GM18520 (cell line): ENCODE measurements around the gene CTDSP1.

Experiments
- ATAC-seq: cut with Tn5 transposase; IDR thresholded peaks from one replicate; pipeline ENCODE4 v1.9.1; 2021; ENCODE audit not compliant: unreplicated experiment

The CTDSP1 gene, protein sequence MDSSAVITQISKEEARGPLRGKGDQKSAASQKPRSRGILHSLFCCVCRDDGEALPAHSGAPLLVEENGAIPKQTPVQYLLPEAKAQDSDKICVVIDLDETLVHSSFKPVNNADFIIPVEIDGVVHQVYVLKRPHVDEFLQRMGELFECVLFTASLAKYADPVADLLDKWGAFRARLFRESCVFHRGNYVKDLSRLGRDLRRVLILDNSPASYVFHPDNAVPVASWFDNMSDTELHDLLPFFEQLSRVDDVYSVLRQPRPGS

DNA sequence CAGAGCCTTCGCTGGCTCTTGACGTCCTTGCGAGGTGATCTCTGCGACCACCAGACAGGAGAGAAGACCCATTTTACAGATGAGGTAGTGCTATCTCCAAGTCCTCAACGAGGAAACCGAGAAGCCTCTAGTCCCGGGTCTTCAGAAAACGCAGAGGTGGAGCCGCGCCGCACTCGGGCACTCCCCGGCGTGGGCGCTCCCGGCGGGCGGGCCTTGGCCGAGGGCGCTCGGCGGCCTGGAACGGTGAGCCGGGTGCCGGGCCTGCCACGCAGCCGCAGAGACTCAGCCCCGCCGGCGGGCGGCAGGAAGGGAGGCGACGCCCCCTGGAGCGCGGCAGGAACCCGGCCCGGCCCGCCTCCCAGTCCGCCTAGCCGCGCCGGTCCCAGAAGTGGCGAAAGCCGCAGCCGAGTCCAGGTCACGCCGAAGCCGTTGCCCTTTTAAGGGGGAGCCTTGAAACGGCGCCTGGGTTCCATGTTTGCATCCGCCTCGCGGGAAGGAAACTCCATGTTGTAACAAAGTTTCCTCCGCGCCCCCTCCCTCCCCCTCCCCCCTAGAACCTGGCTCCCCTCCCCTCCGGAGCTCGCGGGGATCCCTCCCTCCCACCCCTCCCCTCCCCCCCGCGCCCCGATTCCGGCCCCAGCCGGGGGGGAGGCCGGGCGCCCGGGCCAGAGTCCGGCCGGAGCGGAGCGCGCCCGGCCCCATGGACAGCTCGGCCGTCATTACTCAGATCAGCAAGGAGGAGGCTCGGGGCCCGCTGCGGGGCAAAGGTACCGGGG, at the start of gene CTDSP1:
TSS of gene CTDSP1 (plus strand) at position 478 of the 776 bp plus-strand sequence. CDS start at position 701, 223 bp downstream.
- ATAC-seq: peak; percentile 33

- ATAC-seq: no peak
These were observed 45.6 kb upstream of the CTDSP1 start for GRCh38 chr2:218354045-218354444.

DNA sequence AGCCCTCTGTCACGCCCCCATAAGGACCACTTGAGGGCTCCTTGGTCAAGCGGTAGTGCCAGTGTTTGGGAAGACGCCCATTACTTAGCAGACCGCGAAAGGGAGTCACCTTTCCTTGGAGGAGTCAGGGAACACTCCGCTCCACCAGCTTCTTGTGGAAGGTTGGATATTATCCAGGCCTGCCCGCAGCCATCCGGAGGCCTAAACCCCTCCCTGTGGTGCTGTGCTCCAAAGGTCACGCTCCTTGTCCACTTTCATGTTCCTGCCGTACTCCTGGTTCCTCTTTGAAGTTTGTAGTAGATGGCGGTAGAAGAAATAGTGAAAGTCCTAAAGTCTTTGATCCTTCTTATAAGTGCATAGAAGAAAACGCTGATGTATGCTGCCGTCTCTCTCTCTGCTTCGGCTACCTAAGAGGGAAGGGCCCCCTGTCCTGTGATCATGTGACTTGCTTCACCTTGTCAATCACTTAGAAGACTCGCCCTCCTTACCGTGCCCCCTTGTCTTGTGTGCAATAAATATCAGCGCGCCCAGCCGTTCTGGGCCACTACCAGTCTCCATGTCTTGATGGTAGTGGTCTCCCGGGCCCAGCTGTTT, 44.7 kb upstream of the CTDSP1 start:
- ATAC-seq: no peak

- ATAC-seq: no peak
These were observed 42.2 kb upstream of the CTDSP1 start for GRCh38 chr2:218357236-218358177.

DNA sequence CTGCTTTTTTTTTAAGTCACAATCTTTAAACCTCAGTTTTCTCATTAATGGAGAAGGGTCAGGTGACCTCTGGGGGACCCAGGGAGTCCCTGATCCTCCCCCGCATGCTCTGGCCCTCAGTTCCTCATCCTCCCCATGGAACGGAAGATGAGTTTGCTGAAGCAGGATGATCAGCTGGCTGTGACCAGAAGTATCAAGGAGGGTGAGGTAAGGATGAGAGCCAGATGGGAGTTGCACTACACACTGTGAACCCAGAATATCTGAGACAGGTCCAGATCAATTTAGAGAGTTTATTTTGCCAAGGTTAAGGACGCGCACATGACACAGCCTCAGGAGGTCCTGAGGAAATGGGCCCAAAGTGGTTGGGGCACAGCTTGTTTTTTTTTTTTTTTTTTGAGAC, 39.2 kb upstream of the CTDSP1 start:
- no peak for ATAC-seq

- no peak for ATAC-seq
These were observed 37.1 kb upstream of the CTDSP1 start for GRCh38 chr2:218362606-218363005.

DNA sequence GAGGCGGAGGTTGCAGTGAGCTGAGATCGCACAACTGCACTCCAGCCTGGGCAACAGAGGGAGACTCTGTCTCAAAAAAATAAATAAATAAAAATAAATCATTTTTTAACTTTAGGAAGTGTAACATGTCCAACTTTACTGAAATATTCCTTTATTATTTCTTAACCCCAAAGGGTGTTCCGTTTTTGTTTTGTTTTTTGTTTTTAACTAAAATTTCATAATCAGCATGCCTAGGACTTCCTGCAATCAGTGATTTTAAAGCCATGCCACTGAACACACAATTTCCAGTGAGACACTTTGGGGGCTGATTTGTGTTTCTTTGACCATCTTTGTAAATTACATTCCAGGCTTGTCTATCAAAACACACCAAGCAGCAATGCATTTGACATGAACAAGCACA, 35.9 kb upstream of the CTDSP1 start:
- no peak for ATAC-seq

DNA sequence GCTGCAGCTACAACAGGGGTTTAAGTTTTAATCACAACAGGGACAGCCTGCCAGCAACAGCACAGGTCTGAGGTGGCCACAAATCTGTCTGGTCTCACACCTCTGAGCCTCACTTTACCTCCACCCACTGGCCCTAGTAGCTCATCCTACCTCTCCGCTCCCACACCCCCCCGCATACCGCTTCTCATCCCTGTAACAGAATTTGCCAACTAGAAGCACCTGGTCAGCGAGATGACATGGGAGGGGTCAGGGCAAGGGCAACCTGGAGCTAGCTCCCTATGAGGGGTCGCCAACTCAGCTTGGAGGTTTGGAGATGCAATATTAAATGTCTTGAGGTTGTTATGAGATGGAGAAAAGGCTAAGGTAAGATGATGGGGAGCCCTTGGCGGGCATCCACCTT, 35.5 kb upstream of the CTDSP1 start:
- no peak for ATAC-seq

GRCh38 chr2:218366621-218367414, 32.9 kb upstream of the CTDSP1 start:
- ATAC-seq: no peak

DNA sequence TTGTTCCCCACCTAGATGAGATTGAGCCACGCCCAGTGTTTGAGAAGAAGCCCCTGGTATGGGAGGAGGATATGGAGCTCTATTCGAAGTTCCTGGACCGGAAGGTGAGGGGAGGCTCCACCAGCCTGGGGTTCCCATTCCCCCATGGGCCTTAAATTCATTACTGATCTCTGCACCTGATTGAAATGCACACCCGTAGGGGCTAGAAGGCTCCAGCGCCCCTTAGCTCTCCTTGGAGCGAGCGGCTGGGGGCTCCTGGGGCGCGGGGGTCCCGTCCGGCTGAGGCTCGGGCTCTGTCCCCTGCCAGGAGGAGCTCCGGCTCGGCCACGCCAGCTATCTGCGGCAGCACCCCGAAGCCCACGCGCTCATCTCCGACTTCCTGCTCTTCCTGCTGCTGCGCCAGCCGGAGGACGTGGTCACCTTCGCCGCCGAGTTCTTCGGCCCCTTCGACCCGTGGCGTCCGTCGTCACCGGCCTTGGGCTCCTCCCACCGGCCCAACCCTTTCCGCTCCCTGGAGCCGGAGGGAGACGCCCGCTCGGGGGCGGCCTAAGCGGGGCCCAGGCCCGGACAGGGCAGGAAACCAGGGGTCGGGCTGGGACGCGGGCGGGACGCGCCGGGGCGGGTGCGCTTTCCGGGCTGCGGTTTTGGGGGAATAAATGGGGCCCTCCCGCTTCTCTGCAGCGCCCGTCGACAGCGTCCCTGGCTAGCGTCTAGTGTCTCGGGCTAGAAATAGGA, 32.1 kb upstream of the CTDSP1 start:
- ATAC-seq: peak; percentile 87

DNA sequence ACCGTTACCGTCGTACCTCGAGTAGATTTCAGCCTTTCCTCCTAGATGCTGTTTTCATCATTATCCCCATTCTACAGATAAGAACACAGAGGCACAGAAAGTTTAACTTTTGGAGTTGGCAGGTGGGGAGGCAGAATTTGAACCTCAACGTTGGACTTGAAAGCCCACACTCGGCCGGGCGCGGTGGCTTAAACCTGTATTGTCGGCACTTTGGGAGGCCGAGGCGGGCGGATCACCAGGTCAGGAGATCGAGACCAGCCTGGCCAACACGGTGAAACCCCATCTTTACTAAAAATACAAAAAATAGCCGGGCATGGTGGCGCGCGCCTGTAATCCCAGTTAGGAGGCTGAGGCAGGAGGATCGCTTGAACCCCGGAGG, 31.5 kb upstream of the CTDSP1 start:
- no peak for ATAC-seq

DNA sequence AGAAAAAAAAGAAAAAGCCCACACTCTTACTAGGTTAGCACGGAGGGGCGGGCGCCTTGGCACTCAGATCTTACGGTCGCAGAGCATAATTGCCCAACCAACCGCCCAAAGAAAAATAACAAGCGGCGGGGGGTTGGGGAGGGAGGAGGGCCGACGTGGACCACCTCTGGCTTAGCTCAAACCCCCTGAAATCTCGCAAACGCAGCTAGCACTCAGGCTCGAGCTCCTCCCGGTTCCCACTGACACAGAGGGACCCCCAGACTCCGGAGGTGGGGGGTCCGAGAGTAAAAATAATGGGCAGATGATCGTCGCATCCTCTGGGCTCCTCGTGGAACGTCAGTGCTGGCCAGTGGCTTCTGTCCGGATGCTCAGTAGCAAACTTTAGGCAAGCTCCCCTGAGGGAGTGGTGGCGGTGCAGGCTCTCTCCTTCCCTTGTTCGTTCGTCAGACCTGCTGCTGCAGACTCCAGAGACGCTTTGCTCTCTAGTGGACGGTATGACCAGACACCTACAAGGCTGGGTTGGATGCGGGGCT, 31.0 kb upstream of the CTDSP1 start:
- no peak for ATAC-seq

DNA sequence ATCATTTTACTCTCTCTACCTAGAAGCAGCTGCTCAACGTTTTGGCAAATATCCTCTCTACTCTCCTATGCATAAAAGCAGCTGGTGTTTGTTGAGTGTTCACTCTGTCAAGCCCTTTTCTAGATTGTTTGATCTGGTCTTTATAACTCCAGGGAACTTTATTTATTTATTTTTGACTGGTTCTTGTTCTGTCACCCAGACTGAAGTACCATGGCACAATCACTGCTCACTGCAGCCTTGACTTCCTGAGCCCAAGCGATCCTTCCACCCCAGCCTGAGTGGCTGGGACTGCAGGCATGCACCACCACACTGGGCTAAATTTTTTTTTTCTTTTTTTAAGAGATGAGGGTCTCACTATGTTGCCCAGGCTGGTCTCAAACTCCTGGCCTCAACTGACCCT, 30.3 kb upstream of the CTDSP1 start:
- no peak for ATAC-seq

DNA sequence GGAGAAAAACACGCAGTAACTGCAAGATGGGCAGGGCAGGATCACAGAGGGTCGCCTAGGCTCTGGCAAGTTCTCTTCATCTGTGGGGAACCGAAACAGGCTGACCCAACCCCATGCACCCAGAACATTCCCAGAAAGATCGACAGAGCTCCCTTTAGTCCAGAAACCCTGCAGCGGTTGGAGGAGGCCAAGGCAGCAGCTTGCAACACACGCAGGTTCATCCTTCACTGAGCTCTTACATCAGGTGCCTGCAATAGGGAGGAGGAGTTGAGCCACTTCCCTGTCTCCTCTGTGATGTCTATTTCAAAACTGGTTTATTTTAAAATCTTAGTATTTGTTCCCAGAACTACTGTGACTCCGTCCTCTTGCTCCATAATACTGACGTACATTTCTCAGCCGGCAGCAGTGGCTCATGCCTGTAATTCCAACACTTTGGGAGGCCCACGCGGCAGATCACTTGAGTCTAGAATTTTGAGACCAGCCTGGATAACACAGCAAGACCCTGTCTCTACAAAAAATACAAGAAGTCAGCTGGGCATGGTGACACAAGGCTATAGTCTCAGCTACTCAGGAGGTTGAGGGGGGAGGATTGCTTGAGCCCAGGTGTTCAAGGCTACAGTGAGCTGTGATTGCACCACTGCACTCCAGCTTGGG, 29.1 kb upstream of the CTDSP1 start:
- no peak for ATAC-seq

GRCh38 chr2:218371983-218372350, 27.7 kb upstream of the CTDSP1 start:
- ATAC-seq: no peak

DNA sequence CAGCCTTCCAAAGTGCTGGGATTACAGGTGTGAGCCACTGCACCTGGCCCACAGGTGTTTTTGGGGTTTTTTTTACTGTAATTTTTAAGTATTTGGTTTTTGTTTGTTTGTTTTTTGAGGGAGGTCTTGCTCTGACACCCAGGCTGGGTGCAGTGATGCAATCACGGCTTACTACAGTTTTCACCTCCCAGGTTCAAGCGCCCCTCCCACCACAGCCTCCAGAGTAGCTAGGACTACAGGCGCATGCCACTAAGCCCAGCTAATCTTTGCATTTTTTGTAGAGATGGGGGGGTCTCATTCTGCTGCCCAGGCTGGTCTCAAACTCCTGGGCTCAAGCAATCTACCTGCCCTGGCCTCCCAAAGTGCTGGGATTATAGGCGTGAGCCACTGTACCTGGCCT, 24.9 kb upstream of the CTDSP1 start:
- ATAC-seq: no peak

DNA sequence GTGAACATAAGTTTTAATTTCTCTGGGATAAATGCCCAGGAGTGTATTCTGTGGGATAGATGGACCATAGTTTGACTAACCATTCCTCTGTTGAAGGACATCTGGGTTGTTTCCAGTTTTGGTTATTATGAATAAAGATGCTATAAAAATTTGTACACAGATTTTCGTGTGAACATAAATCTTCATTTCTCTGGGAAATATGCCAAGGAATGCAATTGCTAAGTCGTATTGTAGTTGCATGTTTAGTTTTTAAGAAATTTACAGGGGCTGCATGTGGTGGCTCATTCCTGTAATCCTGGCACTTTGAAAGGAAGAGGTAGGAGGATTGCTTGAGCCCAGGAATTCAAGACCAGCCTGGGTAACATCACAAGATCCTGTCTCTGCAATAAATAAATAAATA, 24.5 kb upstream of the CTDSP1 start:
- no peak for ATAC-seq

DNA sequence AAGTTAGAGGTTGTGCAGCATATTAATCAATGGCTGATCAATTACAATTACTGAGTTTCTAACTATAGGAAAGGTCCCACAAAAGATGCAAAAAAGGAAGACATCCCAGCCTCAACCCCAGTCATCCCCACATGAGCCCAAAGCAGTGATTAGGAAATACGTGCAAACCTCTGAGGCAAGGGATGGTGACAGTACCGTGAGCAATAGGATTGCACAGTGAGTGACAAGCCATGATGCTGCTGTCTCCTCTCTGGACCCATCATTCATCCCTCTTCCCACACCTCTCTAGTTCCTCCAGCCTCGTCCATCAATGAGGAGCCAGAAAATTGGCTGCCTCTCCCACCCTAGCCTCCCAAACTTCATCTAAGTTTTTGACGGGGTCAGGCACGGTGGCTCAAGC, 21.6 kb upstream of the CTDSP1 start:
- no peak for ATAC-seq

- no peak for ATAC-seq
These were observed 17.7 kb upstream of the CTDSP1 start, which contains the start of gene SLC11A1 for GRCh38 chr2:218381916-218382366. Gene SLC11A1 (plus strand): TSS chr2:218382273. CDS start chr2:218382369, 96 bp downstream.
